Osteocyte (in vitro differentiated cells): ENCODE results near the gene SUB1. TPM values are rescaled to one million over a fixed set of nuclear protein-coding genes. Genes with fewer than 3 reads are reported as not detected.
A peak's percentile ranks its signal among the peaks of the same experiment; 100 is the strongest.

ENCODE experiments used
- DNase-seq: peaks from one replicate; pipeline ENCODE4 v3.0.0; 2021; ENCODE audit warnings: mixed read lengths; ENCODE audit not compliant: unreplicated experiment; ENCODE audit errors: extremely low spot score
- H3K27ac Mint-ChIP-seq: one replicate; pipeline ENCODE4 v1.8.0; 2021; ENCODE audit warnings: mild to moderate bottlenecking, mixed read lengths; ENCODE audit not compliant: unreplicated experiment
- H3K27me3 Mint-ChIP-seq: one replicate; pipeline ENCODE4 v1.8.0; 2021; ENCODE audit warnings: mixed read lengths; ENCODE audit not compliant: unreplicated experiment
- H3K36me3 Mint-ChIP-seq: one replicate; pipeline ENCODE4 v1.8.0; 2021; ENCODE audit warnings: mixed read lengths; ENCODE audit not compliant: unreplicated experiment
- H3K4me1 Mint-ChIP-seq: one replicate; pipeline ENCODE4 v1.8.0; 2021; ENCODE audit warnings: mixed read lengths; ENCODE audit not compliant: unreplicated experiment
- H3K4me3 Mint-ChIP-seq: one replicate; pipeline ENCODE4 v1.8.0; 2021; ENCODE audit warnings: mild to moderate bottlenecking, moderate library complexity, mixed read lengths; ENCODE audit not compliant: unreplicated experiment
- H3K9me3 Mint-ChIP-seq: one replicate; pipeline ENCODE4 v1.8.0; 2021; ENCODE audit warnings: mixed read lengths; ENCODE audit not compliant: unreplicated experiment
- total RNA-seq: library from RNA; stranded (reverse); gene quantifications from 2 replicates; pipeline ENCODE4 v1.2.1, GENCODE V29; 2021
- TF ChIP-seq, protein P1 (sequence below): fragments of 200-600 bp; sonication (generic); IDR thresholded peaks from 2 replicates; pipeline ENCODE4 v1.5.0; 2021; ENCODE audit warnings: antibody characterized with exemption, mild to moderate bottlenecking, moderate library complexity

The SUB1 gene
- total RNA-seq, 1 donor from 2014 or later = 191 TPM

DNA sequence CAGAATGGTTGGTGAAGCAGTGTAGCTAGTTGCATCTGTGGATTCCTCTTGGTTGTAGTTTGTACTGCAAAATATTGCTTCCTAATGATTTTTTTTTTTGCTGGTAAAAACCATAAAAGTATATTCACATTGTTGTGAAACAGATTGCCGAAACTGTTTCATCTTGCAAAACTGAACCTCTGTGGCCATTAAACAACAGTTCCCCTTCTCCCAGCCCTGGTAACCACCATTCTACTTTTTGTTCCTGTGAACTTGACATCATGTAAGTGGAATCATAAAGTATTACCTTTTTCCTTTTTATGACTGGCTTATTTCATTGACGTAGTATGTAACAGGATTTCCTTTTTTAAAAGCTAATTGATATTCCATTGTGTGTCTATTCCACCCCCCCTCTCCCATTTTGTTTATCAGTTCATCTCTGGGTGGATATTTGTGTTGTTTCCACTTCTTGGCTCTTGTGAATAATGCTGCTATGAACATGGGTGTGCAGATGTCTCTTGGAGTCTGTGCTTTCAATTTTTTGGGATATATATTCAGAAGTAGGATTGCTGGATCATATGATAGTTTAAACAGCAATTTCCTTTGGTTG, 11.8 kb downstream of the SUB1 start:
- Mint-ChIP-seq H3K4me3 (no peak overlapping the region), H3K27me3 (no peaks in the 10 kb centered on the region), H3K9me3 (no peaks in the 10 kb centered on the region), H3K36me3 (peaks cover 59% of the 10 kb centered on the region), H3K27ac (peak overlapping the region; percentile 27), H3K4me1 (peaks cover 56% of the 10 kb centered on the region)
- no peak for DNase-seq
- TF ChIP-seq, protein P1, sequence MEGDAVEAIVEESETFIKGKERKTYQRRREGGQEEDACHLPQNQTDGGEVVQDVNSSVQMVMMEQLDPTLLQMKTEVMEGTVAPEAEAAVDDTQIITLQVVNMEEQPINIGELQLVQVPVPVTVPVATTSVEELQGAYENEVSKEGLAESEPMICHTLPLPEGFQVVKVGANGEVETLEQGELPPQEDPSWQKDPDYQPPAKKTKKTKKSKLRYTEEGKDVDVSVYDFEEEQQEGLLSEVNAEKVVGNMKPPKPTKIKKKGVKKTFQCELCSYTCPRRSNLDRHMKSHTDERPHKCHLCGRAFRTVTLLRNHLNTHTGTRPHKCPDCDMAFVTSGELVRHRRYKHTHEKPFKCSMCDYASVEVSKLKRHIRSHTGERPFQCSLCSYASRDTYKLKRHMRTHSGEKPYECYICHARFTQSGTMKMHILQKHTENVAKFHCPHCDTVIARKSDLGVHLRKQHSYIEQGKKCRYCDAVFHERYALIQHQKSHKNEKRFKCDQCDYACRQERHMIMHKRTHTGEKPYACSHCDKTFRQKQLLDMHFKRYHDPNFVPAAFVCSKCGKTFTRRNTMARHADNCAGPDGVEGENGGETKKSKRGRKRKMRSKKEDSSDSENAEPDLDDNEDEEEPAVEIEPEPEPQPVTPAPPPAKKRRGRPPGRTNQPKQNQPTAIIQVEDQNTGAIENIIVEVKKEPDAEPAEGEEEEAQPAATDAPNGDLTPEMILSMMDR = no peak

- peaks cover 56% of the 10 kb centered on the region for H3K4me1 Mint-ChIP-seq
- TF ChIP-seq, protein P1 = no peak
- H3K9me3 Mint-ChIP-seq = no peaks in the 10 kb centered on the region
- H3K27me3 Mint-ChIP-seq = no peaks in the 10 kb centered on the region
- H3K4me3 Mint-ChIP-seq = no peak overlapping the region
- H3K36me3 Mint-ChIP-seq = peaks cover 64% of the 10 kb centered on the region
- H3K27ac Mint-ChIP-seq = no peak overlapping the region
- DNase-seq = no peak
These were observed 13.0 kb downstream of the SUB1 start for GRCh38 chr5:32598260-32598937.

GRCh38 chr5:32598997-32599549, 13.7 kb downstream of the SUB1 start:
- no peaks in the 10 kb centered on the region for H3K27me3 Mint-ChIP-seq
- peaks cover 56% of the 10 kb centered on the region for H3K4me1 Mint-ChIP-seq
- H3K9me3 Mint-ChIP-seq = no peaks in the 10 kb centered on the region
- H3K27ac Mint-ChIP-seq = peak overlapping the region; percentile 80
- H3K36me3 Mint-ChIP-seq = peaks cover 64% of the 10 kb centered on the region
- DNase-seq = no peak
- TF ChIP-seq, protein P1 = no peak
- no peak overlapping the region for H3K4me3 Mint-ChIP-seq

GRCh38 chr5:32600054-32600622, 14.8 kb downstream of the SUB1 start:
- Mint-ChIP-seq H3K4me3 (peak overlapping the region; percentile 1), H3K9me3 (no peaks in the 10 kb centered on the region), H3K27me3 (no peaks in the 10 kb centered on the region), H3K36me3 (peaks cover 59% of the 10 kb centered on the region), H3K4me1 (peaks cover 56% of the 10 kb centered on the region), H3K27ac (peak overlapping the region; percentile 80)
- no peak for DNase-seq
- TF ChIP-seq, protein P1 = no peak
